ENCODE measurements around the gene FAM110A. TPM values are rescaled to one million over a fixed set of nuclear protein-coding genes. Genes with fewer than 3 reads are reported as not detected.
"Not testable (repeated sequence)": the region's sequence is repeated elsewhere in the genome, so short reads cannot be mapped to it uniquely, and the experiment has no call there.

The FAM110A gene
- total and polyA plus RNA-seq, 9 donors: 7.2 to 23.5 (median 13.6) TPM

- H3K27ac ChIP-seq (ENCODE audit: low read length); H3K36me3 ChIP-seq (ENCODE audit: control insufficient read depth, insufficient read depth, low read length); H3K4me3 ChIP-seq (ENCODE audit: low read length); DNase-seq; H3K27me3 ChIP-seq (ENCODE audit: control insufficient read depth, insufficient read depth, low read length); H3K4me1 ChIP-seq (ENCODE audit: control insufficient read depth, insufficient read depth, low read length); H3K9me3 ChIP-seq (replicated peaks; ENCODE audit: control insufficient read depth, low read depth, low read length): not testable (repeated sequence)
- 78% methylated on average over 6 of the region's 13 CpGs for WGBS (ENCODE audit: insufficient coverage)
Observed at GRCh38 chr20:811776-812434, 21.6 kb upstream of the FAM110A start.

- no CpG with 5 or more reads among the region's 2 CpGs for WGBS (ENCODE audit: insufficient coverage)
- not testable (repeated sequence) for H3K9me3 ChIP-seq (replicated peaks; ENCODE audit: control insufficient read depth, low read depth, low read length); H3K27me3 ChIP-seq (ENCODE audit: control insufficient read depth, insufficient read depth, low read length)
Observed at GRCh38 chr20:812435-812814, 21.1 kb upstream of the FAM110A start.

GRCh38 chr20:813390-813789 lies 20.1 kb upstream of the FAM110A start:
- Histone ChIP-seq H3K36me3 (ENCODE audit: control insufficient read depth, insufficient read depth, low read length) (no peaks in the 10 kb centered on the region), H3K27me3 (ENCODE audit: control insufficient read depth, insufficient read depth, low read length) (peaks cover 2% of the 10 kb centered on the region), H3K4me1 (ENCODE audit: control insufficient read depth, insufficient read depth, low read length) (no peaks in the 10 kb centered on the region), H3K27ac (ENCODE audit: low read length) (no peak overlapping the region), H3K9me3 (replicated peaks; ENCODE audit: control insufficient read depth, low read depth, low read length) (no peaks in the 10 kb centered on the region), H3K4me3 (ENCODE audit: low read length) (no peak overlapping the region)
- no peak for DNase-seq
- WGBS (ENCODE audit: insufficient coverage): 76% methylated on average over 8 of the region's 8 CpGs

More at GRCh38 chr20:812435-812814, 21.1 kb upstream of the FAM110A start:
- not testable (repeated sequence) for H3K27ac ChIP-seq (ENCODE audit: low read length); H3K36me3 ChIP-seq (ENCODE audit: control insufficient read depth, insufficient read depth, low read length); H3K4me1 ChIP-seq (ENCODE audit: control insufficient read depth, insufficient read depth, low read length); H3K4me3 ChIP-seq (ENCODE audit: low read length); DNase-seq

GRCh38 chr20:815226-815625 lies 18.3 kb upstream of the FAM110A start:
- Histone ChIP-seq H3K9me3 (replicated peaks; ENCODE audit: control insufficient read depth, low read depth, low read length) (no peaks in the 10 kb centered on the region), H3K27ac (ENCODE audit: low read length) (no peak overlapping the region), H3K4me3 (ENCODE audit: low read length) (no peak overlapping the region), H3K36me3 (ENCODE audit: control insufficient read depth, insufficient read depth, low read length) (no peaks in the 10 kb centered on the region), H3K27me3 (ENCODE audit: control insufficient read depth, insufficient read depth, low read length) (peaks cover 2% of the 10 kb centered on the region), H3K4me1 (ENCODE audit: control insufficient read depth, insufficient read depth, low read length) (peaks cover 2% of the 10 kb centered on the region)
- no peak for DNase-seq
- WGBS (ENCODE audit: insufficient coverage): 94% methylated on average over 10 of the region's 10 CpGs

GRCh38 chr20:815914-816606 lies 17.5 kb upstream of the FAM110A start:
- WGBS (ENCODE audit: insufficient coverage): 0% methylated on average over 3 of the region's 13 CpGs
- Histone ChIP-seq H3K27ac (ENCODE audit: low read length) (no peak overlapping the region), H3K36me3 (ENCODE audit: control insufficient read depth, insufficient read depth, low read length) (no peaks in the 10 kb centered on the region), H3K4me3 (ENCODE audit: low read length) (no peak overlapping the region), H3K27me3 (ENCODE audit: control insufficient read depth, insufficient read depth, low read length) (peaks cover 2% of the 10 kb centered on the region), H3K9me3 (replicated peaks; ENCODE audit: control insufficient read depth, low read depth, low read length) (no peaks in the 10 kb centered on the region), H3K4me1 (ENCODE audit: control insufficient read depth, insufficient read depth, low read length) (peaks cover 3% of the 10 kb centered on the region)
- DNase-seq: peak; percentile 56

GRCh38 chr20:818001-818664 lies 15.4 kb upstream of the FAM110A start:
- DNase-seq: no peak
- H3K4me3 ChIP-seq (ENCODE audit: low read length): no peak overlapping the region

GRCh38 chr20:819680-820322 lies 13.7 kb upstream of the FAM110A start:
- WGBS (ENCODE audit: insufficient coverage): 50% methylated on average over 5 of the region's 8 CpGs
- Histone ChIP-seq H3K9me3 (replicated peaks; ENCODE audit: control insufficient read depth, low read depth, low read length) (no peaks in the 10 kb centered on the region), H3K4me1 (ENCODE audit: control insufficient read depth, insufficient read depth, low read length) (peaks cover 16% of the 10 kb centered on the region), H3K27ac (ENCODE audit: low read length) (no peak overlapping the region), H3K4me3 (ENCODE audit: low read length) (no peak overlapping the region), H3K36me3 (ENCODE audit: control insufficient read depth, insufficient read depth, low read length) (no peaks in the 10 kb centered on the region), H3K27me3 (ENCODE audit: control insufficient read depth, insufficient read depth, low read length) (peaks cover 2% of the 10 kb centered on the region)
- no peak for DNase-seq

More at GRCh38 chr20:818001-818664, 15.4 kb upstream of the FAM110A start:
- peaks cover 2% of the 10 kb centered on the region for H3K27me3 ChIP-seq (ENCODE audit: control insufficient read depth, insufficient read depth, low read length)
- H3K36me3 ChIP-seq (ENCODE audit: control insufficient read depth, insufficient read depth, low read length): no peaks in the 10 kb centered on the region
- WGBS (ENCODE audit: insufficient coverage): 84% methylated on average over 5 of the region's 17 CpGs
- H3K27ac ChIP-seq (ENCODE audit: low read length): no peak overlapping the region
- no peaks in the 10 kb centered on the region for H3K9me3 ChIP-seq (replicated peaks; ENCODE audit: control insufficient read depth, low read depth, low read length)
- H3K4me1 ChIP-seq (ENCODE audit: control insufficient read depth, insufficient read depth, low read length): peaks cover 16% of the 10 kb centered on the region

GRCh38 chr20:820323-820953 lies 13.1 kb upstream of the FAM110A start:
- Histone ChIP-seq H3K4me1 (ENCODE audit: control insufficient read depth, insufficient read depth, low read length) (peaks cover 16% of the 10 kb centered on the region), H3K27ac (ENCODE audit: low read length) (no peak overlapping the region), H3K36me3 (ENCODE audit: control insufficient read depth, insufficient read depth, low read length) (no peaks in the 10 kb centered on the region), H3K9me3 (replicated peaks; ENCODE audit: control insufficient read depth, low read depth, low read length) (no peaks in the 10 kb centered on the region), H3K4me3 (ENCODE audit: low read length) (no peak overlapping the region), H3K27me3 (ENCODE audit: control insufficient read depth, insufficient read depth, low read length) (peaks cover 2% of the 10 kb centered on the region)
- DNase-seq: no peak
- 67% methylated on average over 1 of the region's 3 CpGs for WGBS (ENCODE audit: insufficient coverage)

- WGBS (ENCODE audit: insufficient coverage): 42% methylated on average over 6 of the region's 6 CpGs
Observed at GRCh38 chr20:821046-821730, 12.3 kb upstream of the FAM110A start.

More at GRCh38 chr20:821046-821730, 12.3 kb upstream of the FAM110A start:
- Histone ChIP-seq H3K27me3 (ENCODE audit: control insufficient read depth, insufficient read depth, low read length) (no peaks in the 10 kb centered on the region), H3K9me3 (replicated peaks; ENCODE audit: control insufficient read depth, low read depth, low read length) (no peaks in the 10 kb centered on the region), H3K4me1 (ENCODE audit: control insufficient read depth, insufficient read depth, low read length) (peaks cover 16% of the 10 kb centered on the region), H3K4me3 (ENCODE audit: low read length) (no peak overlapping the region), H3K36me3 (ENCODE audit: control insufficient read depth, insufficient read depth, low read length) (no peaks in the 10 kb centered on the region), H3K27ac (ENCODE audit: low read length) (peak overlapping the region; percentile 81)
- no peak for DNase-seq

All from muscle of leg (tissue), 11 donors.